ENCODE measurements around the gene ASIC1. TPM values are rescaled to one million over a fixed set of nuclear protein-coding genes. Genes with fewer than 3 reads are reported as not detected.

The ASIC1 gene
- total RNA-seq, 1 donor from 2014 or later = under 0.01 TPM

DNA sequence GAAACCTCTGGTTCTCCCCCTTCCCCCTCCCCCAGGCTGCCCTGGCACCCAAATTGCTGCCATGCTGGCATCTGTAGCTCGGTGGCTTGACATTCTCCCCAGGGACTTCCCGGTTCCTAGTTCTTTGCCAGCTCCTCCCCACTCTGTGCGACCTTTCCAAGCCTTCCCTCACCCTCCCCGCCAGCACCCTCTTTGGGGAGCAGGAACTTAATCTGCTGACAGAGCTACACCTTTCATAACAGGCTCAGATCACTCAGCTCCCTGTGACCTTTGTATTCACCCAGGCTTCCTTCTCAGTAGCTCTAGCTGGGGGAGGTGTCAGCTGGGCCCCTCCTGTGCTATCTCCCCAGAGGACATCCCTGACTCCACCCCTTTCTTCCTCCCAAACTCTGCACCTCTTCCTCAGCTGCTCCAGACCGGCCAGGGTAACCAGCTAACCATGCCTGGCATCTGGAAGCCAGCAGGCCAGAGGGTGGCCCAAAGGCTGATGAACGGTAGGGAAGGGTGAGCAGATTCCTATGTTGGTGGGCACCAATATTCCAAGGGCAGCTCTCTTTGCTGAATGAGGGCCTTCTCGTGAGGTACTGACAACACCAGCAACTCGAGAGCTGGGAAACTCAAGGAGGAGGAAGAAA, 52.8 kb downstream of the ASIC1 start:
- DNase-seq = no peak

- peak; percentile 20 for DNase-seq
Measured at GRCh38 chr12:50110762-50111351, 53.5 kb downstream of the ASIC1 start.

DNA sequence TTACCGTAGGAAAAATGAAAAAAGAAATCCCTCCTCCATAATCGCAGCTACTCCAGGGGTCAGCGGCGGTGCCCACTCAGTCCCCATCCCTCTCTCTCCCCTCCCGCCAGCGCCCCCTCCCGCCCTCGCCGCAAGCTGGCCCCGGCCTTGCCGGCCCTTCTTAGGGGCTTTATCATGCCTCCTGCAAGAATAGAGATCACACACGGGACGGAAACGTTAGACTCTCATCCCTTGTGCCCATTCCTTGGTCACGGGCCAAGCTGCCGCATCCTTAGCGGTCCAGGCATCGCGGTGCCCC, 53.9 kb downstream of the ASIC1 start:
- DNase-seq = no peak

- peak; percentile 99 for DNase-seq
Measured at GRCh38 chr12:50111693-50112455, 54.5 kb downstream of the ASIC1 start, which contains the start of gene COX14. COX14 (plus strand) TSS chr12:50112236; CDS start chr12:50120044, 7,808 bp downstream.

DNA sequence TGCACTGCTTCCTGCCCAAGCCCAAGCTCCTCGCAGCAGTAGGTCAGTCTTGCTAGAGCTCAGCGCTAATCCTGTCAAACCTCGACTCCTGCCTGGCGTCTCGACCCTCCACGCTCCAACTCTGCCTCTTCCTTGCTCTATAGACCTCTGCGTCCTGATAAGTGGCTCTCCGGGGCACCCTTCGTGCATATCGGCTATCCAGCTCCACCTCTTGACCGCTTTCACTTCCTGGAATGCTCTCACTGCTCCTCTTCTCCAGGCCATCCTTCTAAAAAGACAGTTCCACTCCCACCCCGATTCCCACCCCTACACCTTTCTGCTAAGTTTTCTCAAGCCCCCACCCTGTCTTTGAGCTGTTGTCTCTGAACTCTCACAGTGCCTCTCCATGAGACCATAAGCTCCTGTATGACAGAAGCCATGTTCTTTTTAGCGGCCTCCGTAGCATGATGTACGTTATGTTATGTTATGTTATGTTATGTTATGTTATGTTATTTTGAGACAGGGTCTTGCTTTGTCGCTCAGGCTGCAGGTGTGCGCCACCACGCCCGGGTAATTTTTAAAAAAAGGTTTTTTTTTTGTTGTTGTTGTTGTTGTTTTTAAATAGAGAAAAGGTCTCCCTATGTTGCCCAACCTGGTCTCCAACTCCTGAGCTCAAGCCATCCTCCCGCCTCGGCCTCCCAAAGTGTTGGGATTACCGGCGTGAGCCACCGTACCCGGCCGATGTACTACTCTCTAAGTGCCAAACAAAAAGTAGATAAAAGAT, 55.2 kb downstream of the ASIC1 start:
- DNase-seq = no peak

DNA sequence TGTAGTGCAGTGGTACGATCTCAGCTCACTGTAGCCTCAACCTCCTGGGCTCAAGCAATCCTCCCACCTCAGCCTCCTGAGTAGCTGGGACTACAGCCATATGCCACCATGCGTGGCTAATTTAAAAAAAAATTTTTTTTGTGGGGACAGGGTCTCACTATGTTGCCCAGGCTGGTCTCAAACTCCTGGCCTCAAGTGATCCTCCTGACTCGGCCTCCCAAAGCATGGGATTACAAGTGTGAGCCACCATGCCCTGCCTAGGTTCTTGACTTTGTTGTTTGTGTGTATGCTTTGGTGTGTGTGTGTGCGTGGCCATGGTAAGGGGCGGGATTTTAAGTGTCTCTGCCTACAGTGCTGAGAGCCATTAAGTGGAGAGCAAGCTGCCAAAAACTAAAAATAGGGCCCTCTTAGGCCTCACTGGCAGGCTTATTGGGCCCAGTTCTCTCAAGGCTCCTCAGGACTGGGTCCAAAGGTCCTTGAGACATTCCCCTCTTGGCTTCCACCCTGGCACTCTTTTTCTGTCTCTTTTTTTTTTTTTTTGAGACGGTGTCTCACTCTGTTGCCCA, 59.7 kb downstream of the ASIC1 start:
- DNase-seq = no peak

DNA sequence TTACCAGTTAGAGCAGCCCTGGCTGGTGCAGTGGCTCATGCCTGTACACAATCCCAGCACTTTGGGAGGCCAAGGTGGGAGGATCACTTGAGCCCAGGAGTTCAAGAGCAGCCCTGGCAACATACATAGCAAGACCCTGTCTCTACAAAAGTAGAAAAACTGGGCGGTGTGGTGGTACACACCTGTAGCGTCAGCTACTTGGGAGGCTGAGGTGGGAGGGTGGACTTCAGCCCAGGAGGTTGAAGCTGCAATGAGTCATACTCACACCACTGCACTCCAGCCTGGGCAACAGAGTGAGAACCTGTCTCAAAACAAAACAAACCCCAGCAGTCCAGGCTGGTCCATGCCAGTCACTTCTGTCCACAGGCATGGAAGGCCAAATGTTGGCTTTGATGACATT, 62.0 kb downstream of the ASIC1 start:
- no peak for DNase-seq

GRCh38 chr12:50120521-50120920, 63.1 kb downstream of the ASIC1 start:
- DNase-seq = no peak

GRCh38 chr12:50120953-50121352, 63.6 kb downstream of the ASIC1 start:
- no peak for DNase-seq

DNA sequence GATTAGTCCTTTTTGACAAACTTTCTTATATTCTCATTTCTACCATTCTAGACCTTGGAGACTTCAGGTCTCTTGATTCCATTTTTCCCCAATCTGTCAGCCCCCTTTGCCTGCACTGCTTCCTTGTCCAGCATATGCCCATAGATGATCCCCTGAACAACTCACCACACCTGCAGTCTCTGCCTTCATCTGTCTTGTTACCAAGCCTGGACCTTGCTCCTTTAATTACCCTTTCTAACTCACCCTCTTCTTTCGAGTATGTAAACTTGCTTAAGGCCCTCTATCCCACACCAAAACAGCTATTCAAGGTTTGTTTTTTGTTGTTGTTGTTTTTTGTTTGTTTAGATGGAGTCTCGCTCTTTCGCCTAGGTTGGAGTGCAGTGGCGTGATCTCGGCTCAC, 64.2 kb downstream of the ASIC1 start:
- DNase-seq = no peak

GRCh38 chr12:50123203-50123602, 65.8 kb downstream of the ASIC1 start:
- no peak for DNase-seq

DNA sequence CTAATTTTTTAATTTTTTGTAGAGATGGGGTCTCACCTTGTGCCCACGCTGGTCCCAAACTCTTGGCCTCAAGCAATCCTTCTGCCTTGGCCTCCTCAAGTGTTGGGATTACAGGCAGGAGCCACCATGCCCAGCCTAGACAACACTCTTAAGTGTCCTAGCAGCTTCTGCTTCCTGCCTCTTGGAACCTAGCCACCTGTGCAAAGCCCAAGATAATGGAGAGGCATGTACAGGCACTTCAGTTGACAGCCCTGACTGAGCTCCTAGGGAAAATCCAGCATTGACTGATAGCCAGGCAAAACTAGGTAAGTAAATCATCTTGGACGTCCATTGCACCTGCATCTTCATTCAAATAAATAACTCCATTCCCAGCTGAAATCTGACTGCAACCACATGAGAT, 70.2 kb downstream of the ASIC1 start:
- no peak for DNase-seq

DNA sequence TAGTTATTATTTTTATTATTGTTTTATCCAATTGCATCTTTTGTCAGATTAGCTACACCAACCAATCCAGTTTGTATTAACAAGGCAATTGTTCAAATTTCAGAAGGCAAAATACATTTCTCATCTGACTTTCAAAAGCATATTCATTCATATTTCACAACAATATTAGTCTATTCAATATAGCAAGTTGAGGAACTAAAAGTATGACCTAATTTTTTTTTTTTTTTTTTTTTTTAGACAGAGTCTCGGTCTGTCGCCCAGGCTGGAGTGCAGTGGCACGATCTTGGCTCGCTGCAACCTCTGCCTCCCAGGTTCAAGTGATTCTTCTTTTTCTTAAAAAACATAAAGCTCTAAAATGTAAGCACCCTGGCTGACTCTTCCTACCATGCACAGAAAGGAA, 71.9 kb downstream of the ASIC1 start:
- DNase-seq = no peak

- peak; percentile 80 for DNase-seq
Measured at GRCh38 chr12:50132505-50133135, 75.2 kb downstream of the ASIC1 start.

Other genes with a start within 250 kb of the ASIC1 start
- 12.8 and 14.0 TPM in 2 replicates for gene NCKAP5L, start 229.2 kb upstream of the ASIC1 start, total RNA-seq
- gene BCDIN3D, start 214.5 kb upstream of the ASIC1 start, total RNA-seq = 2.8 and 4.3 TPM in 2 replicates
- not detected in 2 replicates for gene FAIM2, start 153.7 kb upstream of the ASIC1 start, total RNA-seq
- not detected in 2 replicates for gene AQP2, start 106.9 kb upstream of the ASIC1 start, total RNA-seq
- 0.47 and 1.4 TPM in 2 replicates for gene AQP5, start 95.7 kb upstream of the ASIC1 start, total RNA-seq
- gene AQP6, start 84.6 kb upstream of the ASIC1 start, total RNA-seq = 0.05 TPM in 1 of 2 replicates, not detected in the other
- 19.9 and 67.1 TPM in 2 replicates for gene RACGAP1, start 32.1 kb upstream of the ASIC1 start, total RNA-seq
- gene SMARCD1, start 27.7 kb downstream of the ASIC1 start, total RNA-seq = 70.1 and 163 TPM in 2 replicates
- not detected in 2 replicates for gene GPD1, start 46.4 kb downstream of the ASIC1 start, total RNA-seq
- gene COX14, start 54.6 kb downstream of the ASIC1 start, total RNA-seq = 23.4 and 45.1 TPM in 2 replicates
- gene CERS5, start 109.8 kb downstream of the ASIC1 start, total RNA-seq = 24.5 and 46.0 TPM in 2 replicates
- 30.8 and 69.7 TPM in 2 replicates for gene LIMA1, start 225.9 kb downstream of the ASIC1 start, total RNA-seq

Measured in dermis blood vessel endothelial cell (primary cell).